ENCODE results near the gene SLC29A1.

DNA sequence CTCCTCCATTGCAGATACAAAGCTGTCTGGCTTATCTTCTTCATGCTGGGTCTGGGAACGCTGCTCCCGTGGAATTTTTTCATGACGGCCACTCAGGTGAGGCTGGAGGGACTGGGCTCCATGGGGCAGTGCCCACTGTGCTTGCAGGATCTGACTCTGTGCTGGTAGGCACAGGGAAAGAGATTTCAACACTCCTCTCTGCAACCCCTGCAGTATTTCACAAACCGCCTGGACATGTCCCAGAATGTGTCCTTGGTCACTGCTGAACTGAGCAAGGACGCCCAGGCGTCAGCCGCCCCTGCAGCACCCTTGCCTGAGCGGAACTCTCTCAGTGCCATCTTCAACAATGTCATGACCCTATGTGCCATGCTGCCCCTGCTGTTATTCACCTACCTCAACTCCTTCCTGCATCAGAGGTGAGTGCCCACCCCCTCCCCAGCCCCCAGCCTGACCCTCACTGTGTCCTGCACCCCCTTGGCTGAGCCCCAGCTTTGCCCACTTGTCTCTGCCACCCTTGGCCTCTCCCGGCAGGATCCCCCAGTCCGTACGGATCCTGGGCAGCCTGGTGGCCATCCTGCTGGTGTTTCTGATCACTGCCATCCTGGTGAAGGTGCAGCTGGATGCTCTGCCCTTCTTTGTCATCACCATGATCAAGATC, 6.1 kb downstream of the SLC29A1 start:
- TF ChIP-seq, protein P1, sequence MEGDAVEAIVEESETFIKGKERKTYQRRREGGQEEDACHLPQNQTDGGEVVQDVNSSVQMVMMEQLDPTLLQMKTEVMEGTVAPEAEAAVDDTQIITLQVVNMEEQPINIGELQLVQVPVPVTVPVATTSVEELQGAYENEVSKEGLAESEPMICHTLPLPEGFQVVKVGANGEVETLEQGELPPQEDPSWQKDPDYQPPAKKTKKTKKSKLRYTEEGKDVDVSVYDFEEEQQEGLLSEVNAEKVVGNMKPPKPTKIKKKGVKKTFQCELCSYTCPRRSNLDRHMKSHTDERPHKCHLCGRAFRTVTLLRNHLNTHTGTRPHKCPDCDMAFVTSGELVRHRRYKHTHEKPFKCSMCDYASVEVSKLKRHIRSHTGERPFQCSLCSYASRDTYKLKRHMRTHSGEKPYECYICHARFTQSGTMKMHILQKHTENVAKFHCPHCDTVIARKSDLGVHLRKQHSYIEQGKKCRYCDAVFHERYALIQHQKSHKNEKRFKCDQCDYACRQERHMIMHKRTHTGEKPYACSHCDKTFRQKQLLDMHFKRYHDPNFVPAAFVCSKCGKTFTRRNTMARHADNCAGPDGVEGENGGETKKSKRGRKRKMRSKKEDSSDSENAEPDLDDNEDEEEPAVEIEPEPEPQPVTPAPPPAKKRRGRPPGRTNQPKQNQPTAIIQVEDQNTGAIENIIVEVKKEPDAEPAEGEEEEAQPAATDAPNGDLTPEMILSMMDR (conservative IDR thresholded peaks at IDR 0.05; ENCODE audit: low read depth, low read length) = no peak
- TF ChIP-seq EZH2 (IDR thresholded peaks at IDR 0.05; ENCODE audit: low read length, unreplicated experiment) = no peak
